OCI-LY3 (cell line): ENCODE results near the gene PITX2.

Experiments
- CTCF ChIP-seq: fragments of 200-600, 300-600 bp; sonication (generic); IDR thresholded peaks from 2 replicates; pipeline ENCODE4 v1.5.1; 2014; ENCODE audit warnings: antibody characterized with exemption, low read length, low read depth
- EZH2phosphoT487 ChIP-seq: fragments of 200-600 bp; shearing (Covaris generic); IDR thresholded peaks from 2 replicates; pipeline ENCODE4 v1.6.1; 2018; ENCODE audit warnings: antibody characterized with exemption, mixed run types, low read depth

- no peak for TF ChIP-seq CTCF
- TF ChIP-seq EZH2phosphoT487, result no peak
These were observed 11.7 kb upstream of the PITX2 start for GRCh38 chr4:110634350-110635162.
